B cell (primary cell): ENCODE measurements around the gene SOX9. TPM values are rescaled to one million over a fixed set of nuclear protein-coding genes. Genes with fewer than 3 reads are reported as not detected.

ENCODE experiments used
- ATAC-seq: fragments of 200-7000 bp; cut with Tn5 transposase; one replicate; pipeline ENCODE4 v1.10.0; 2021; ENCODE audit warnings: low read depth, mild to moderate bottlenecking, moderate number of reproducible peaks, moderate library complexity
- CTCF ChIA-PET: fragments of 350-600 bp; sonication (Branson Sonifier 250); formaldehyde crosslinking; loops from one replicate; lab custom pipeline; 2021; ENCODE audit warnings: antibody characterized with exemption, inconsistent platforms; lab: Charles Lee
- POLR2A ChIA-PET: fragments of 350-600 bp; sonication (Branson Sonifier 250); formaldehyde crosslinking; loops from one replicate; lab custom pipeline; 2021; ENCODE audit warnings: antibody characterized with exemption; lab: Charles Lee
- DNase-seq: peaks from one replicate; pipeline ENCODE4 v3.0.0; 2013
- H2AFZ ChIP-seq: 2 replicates; pipeline ENCODE4 v1.6.1; 2012; ENCODE audit warnings: mild to moderate bottlenecking, low read depth, low read length; ENCODE audit not compliant: insufficient read depth, poor library complexity, severe bottlenecking
- H3K27ac ChIP-seq, 2 donors: 1 replicate in 1 of 2; 2 replicates in 1 of 2; pipeline ENCODE4 v1.5.1; 2012 to 2013; ENCODE audit warnings: low read length in 2 of 2, mild to moderate bottlenecking in 2 of 2, moderate library complexity in 1 of 2
- H3K27me3 ChIP-seq, 4 experiments: fragments of 200-600 bp in 1 of 4; sonication (generic) in 1 of 4; replicated peaks in 1 of 4; 1 replicate in 2 of 4; 2 replicates in 2 of 4; pipeline versions ENCODE4 v1.6.1 to v1.7.0; 2013 to 2016; ENCODE audit warnings: low read length in 3 of 4, mild to moderate bottlenecking in 2 of 4, mixed read lengths in 1 of 4, moderate library complexity in 1 of 4; ENCODE audit not compliant: insufficient read depth in 4 of 4, control insufficient read depth in 3 of 4; ENCODE audit errors: control extremely low read depth in 1 of 4
- H3K36me3 ChIP-seq, 2 experiments: replicated peaks in 1 of 2; 1 replicate in 1 of 2; 2 replicates in 1 of 2; pipeline versions ENCODE4 v1.6.1 to v1.7.1; 2013; ENCODE audit warnings: low read length in 1 of 2; ENCODE audit not compliant: insufficient read depth in 2 of 2, control insufficient read depth in 1 of 2; ENCODE audit errors: control extremely low read depth in 1 of 2, extremely low read depth in 1 of 2
- H3K4me1 ChIP-seq, 2 donors: fragments of 200-600 bp in 1 of 2; sonication (generic) in 1 of 2; 1 replicate in 1 of 2; 2 replicates in 1 of 2; pipeline versions ENCODE4 v1.5.1 to v1.6.1; 2013 to 2017; ENCODE audit warnings: low read length in 2 of 2; ENCODE audit not compliant: control insufficient read depth in 2 of 2, insufficient read depth in 2 of 2
- H3K4me2 ChIP-seq: replicated peaks from 2 replicates; pipeline ENCODE3; 2012; ENCODE audit warnings: mild to moderate bottlenecking, low read depth, low read length; ENCODE audit not compliant: poor library complexity, severe bottlenecking
- H3K4me3 ChIP-seq, 5 experiments: fragments of 200-600 bp in 1 of 5; sonication (generic) in 1 of 5; 1 replicate in 3 of 5; 2 replicates in 2 of 5; pipeline versions ENCODE4 v1.5.1 to v1.7.0; 2011 to 2016; ENCODE audit warnings: low read length in 4 of 5, mild to moderate bottlenecking in 4 of 5, low read depth in 2 of 5, control low read depth in 1 of 5, moderate library complexity in 1 of 5; ENCODE audit not compliant: insufficient read depth in 1 of 5; ENCODE audit errors: control extremely low read depth in 1 of 5, extremely low read depth in 1 of 5
- H3K79me2 ChIP-seq: fragments of 200-600 bp; sonication (generic); one replicate; pipeline ENCODE4 v1.6.0; 2016; ENCODE audit warnings: low read length; ENCODE audit not compliant: control insufficient read depth, insufficient read depth
- H3K9ac ChIP-seq: fragments of 200-600 bp; sonication (generic); 2 replicates; pipeline ENCODE4 v1.6.1; 2017; ENCODE audit warnings: mild to moderate bottlenecking, low read length, moderate library complexity
- H3K9me3 ChIP-seq, 3 donors: one replicate each; pipeline versions ENCODE4 v1.6.1 to v1.7.1; 2013; ENCODE audit warnings: low read length in 2 of 3; ENCODE audit not compliant: control insufficient read depth in 2 of 3, insufficient read depth in 1 of 3; ENCODE audit errors: control extremely low read depth in 1 of 3
- H4K20me1 ChIP-seq: 2 replicates; pipeline ENCODE4 v1.6.0; 2012; ENCODE audit warnings: mild to moderate bottlenecking, low read length; ENCODE audit not compliant: insufficient read depth, control insufficient read depth, poor library complexity, severe bottlenecking
- H3K27ac Mint-ChIP-seq: one replicate; pipeline ENCODE4 v1.8.0; 2021; ENCODE audit warnings: mixed read lengths
- H3K27me3 Mint-ChIP-seq: one replicate; pipeline ENCODE4 v1.8.0; 2021; ENCODE audit warnings: mixed read lengths
- H3K4me1 Mint-ChIP-seq: one replicate; pipeline ENCODE4 v1.8.0; 2021; ENCODE audit warnings: mixed read lengths
- H3K4me3 Mint-ChIP-seq: one replicate; pipeline ENCODE4 v1.8.0; 2021; ENCODE audit warnings: mixed read lengths
- H3K9me3 Mint-ChIP-seq: one replicate; pipeline ENCODE4 v1.8.0; 2022; ENCODE audit warnings: mixed read lengths; ENCODE audit not compliant: insufficient read depth
- EZH2 ChIP-seq: IDR thresholded peaks from 2 replicates; pipeline ENCODE4 v1.6.1; 2012; ENCODE audit warnings: borderline replicate concordance, low read depth, mild to moderate bottlenecking, moderate library complexity, low read length; ENCODE audit not compliant: insufficient read depth, poor library complexity, severe bottlenecking
- WGBS: methylation state at CpG from one replicate; pipeline ENCODE4 v1.1.5; 2013; ENCODE audit warnings: missing lambda C conversion rate; ENCODE audit not compliant: insufficient coverage; 5-methylcytosine and 5-hydroxymethylcytosine counted together
- intact Hi-C: fragments of 100-400 bp; cut with micrococcal nuclease; formaldehyde crosslinking; loops from one replicate; pipeline ENCODE4 v1.10.0; 2022
- polyA plus RNA-seq: library from polyadenylated mRNA; depleted of rRNA; stranded (reverse); fragments of >200 nt; gene quantifications from 2 replicates; pipeline ENCODE4 v1.2.3, GENCODE V29; 2012
- total RNA-seq, 2 donors: library from RNA; stranded (reverse); fragments of 120-200 nt in 1 of 2; gene quantifications; 1 replicate in 1 of 2; 2 replicates in 1 of 2; pipeline versions ENCODE4 v1.2.3 to v1.2.4, GENCODE V29; 2013 to 2022
- TF ChIP-seq, protein P1 (sequence below): fragments of 200-600 bp; IDR thresholded peaks from one replicate; pipeline ENCODE4 v1.8.0; 2022; ENCODE audit warnings: antibody characterized with exemption, mild to moderate bottlenecking

The SOX9 gene
- total and polyA plus RNA-seq, 2 donors (not counting 1 experiment from before 2014, with no cell fraction given), result 0.03 TPM; not detected in 1

DNA sequence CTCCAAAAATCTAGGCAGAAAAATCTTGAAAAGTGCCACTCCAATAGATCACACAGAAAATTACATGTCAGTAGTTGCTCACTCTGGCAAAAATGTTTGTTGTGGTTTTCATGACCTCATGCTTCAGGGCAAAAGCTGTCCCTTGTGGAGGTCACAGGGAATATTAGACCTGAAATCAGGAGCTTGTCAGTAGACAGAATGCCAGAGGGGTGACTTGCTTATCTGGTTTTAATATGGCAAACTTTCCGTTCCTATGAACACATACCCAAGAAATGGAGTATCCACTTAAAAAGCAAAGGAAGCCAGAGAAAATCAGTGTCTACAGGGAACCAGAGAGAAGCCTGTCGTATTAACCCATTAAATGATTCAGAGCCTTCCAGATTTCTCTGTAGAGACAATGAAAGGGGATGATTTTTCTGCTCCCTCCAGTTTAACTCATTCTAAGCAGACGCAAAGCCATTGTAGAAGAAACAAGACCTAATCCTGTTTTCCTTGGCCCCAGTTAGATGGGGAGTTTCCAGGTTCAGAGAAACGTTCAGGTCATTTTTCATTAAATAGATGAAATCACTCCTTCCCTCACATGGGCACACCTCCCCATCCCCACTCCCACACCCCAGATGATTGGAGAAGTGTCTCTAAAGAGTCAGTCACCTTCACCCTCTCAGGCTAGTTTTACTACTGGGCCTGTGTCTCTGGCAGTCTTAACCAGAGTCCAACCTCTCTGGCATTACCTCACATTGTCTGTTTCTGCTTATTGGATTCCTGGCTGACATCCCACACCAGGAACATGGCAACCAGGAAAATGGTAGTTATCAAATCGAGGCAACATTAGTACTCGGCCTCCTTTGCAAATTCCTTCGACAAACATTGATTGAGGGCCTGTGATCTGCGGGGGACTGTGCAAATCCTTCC is 6.0 kb downstream of the SOX9 start:
- Histone ChIP-seq H3K9ac (no peak overlapping the region), H3K4me2 (no peak overlapping the region), H3K36me3 (no peaks in the 10 kb centered on the region), H3K4me3 (no peak overlapping the region), H3K79me2 (no peaks in the 10 kb centered on the region), H3K27me3 (peaks cover 0 to 16% (median 5%) of the 10 kb centered on the region in 4 experiments), H3K9me3 (peaks cover 0 to 5% (median 0%) of the 10 kb centered on the region in 3 donors), H3K27ac (no peak overlapping the region), H3K4me1 (peaks cover 0 to 8% of the 10 kb centered on the region in 2 donors), H2AFZ (no peak overlapping the region), H4K20me1 (no peaks in the 10 kb centered on the region)
- Mint-ChIP-seq H3K4me3 (no peak overlapping the region), H3K27me3 (peaks cover 26% of the 10 kb centered on the region), H3K4me1 (peaks cover 13% of the 10 kb centered on the region), H3K9me3 (no peaks in the 10 kb centered on the region), H3K27ac (no peak overlapping the region)
- intact Hi-C loops, result no loop called here
- ATAC-seq (no peak), DNase-seq (no peak)
- TF ChIP-seq, protein P1, sequence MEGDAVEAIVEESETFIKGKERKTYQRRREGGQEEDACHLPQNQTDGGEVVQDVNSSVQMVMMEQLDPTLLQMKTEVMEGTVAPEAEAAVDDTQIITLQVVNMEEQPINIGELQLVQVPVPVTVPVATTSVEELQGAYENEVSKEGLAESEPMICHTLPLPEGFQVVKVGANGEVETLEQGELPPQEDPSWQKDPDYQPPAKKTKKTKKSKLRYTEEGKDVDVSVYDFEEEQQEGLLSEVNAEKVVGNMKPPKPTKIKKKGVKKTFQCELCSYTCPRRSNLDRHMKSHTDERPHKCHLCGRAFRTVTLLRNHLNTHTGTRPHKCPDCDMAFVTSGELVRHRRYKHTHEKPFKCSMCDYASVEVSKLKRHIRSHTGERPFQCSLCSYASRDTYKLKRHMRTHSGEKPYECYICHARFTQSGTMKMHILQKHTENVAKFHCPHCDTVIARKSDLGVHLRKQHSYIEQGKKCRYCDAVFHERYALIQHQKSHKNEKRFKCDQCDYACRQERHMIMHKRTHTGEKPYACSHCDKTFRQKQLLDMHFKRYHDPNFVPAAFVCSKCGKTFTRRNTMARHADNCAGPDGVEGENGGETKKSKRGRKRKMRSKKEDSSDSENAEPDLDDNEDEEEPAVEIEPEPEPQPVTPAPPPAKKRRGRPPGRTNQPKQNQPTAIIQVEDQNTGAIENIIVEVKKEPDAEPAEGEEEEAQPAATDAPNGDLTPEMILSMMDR, result no peak
- no peak for TF ChIP-seq EZH2
- WGBS, result 90% methylated on average over 4 of the region's 8 CpGs
- ChIA-PET POLR2A (no interaction called here), CTCF (no interaction called here)

DNA sequence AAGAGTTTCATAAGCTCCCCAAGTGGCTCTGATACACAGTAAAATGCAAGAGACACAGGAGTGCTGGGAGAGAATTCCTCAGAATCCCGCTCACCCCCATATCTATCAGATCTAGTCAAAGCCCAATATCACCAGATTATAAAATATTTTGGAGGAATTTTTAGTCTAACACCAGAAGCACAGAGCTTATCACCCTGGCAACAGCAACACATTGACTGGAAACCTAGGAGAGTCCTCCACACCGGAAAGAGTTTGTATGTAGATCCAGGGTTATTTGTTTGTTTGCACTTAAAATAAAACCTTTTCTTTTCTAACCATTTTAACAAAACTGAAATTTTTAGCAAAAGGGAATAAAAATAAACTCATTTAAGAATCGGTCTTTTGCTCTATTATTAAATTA is 7.2 kb downstream of the SOX9 start:
- DNase-seq (no peak), ATAC-seq (no peak)
- POLR2A ChIA-PET, result no interaction called here
- WGBS, result no CpG with 5 or more reads among the region's 3 CpGs
- no peak overlapping the region for H3K4me3 ChIP-seq
- no peaks in the 10 kb centered on the region for H3K36me3 ChIP-seq
- H3K4me1 ChIP-seq, result peaks cover 0 to 1% of the 10 kb centered on the region in 2 donors
- H3K27ac ChIP-seq, result no peak overlapping the region
- no peak overlapping the region for H3K9ac ChIP-seq
- CTCF ChIA-PET, result no interaction called here
- H3K27me3 ChIP-seq, result peaks cover 0 to 8% (median 3%) of the 10 kb centered on the region in 4 experiments
- H3K79me2 ChIP-seq, result no peaks in the 10 kb centered on the region
- H3K4me2 ChIP-seq, result no peak overlapping the region
- H4K20me1 ChIP-seq, result no peaks in the 10 kb centered on the region
- H3K4me1 Mint-ChIP-seq, result peaks cover 4% of the 10 kb centered on the region
- H2AFZ ChIP-seq, result no peak overlapping the region
- intact Hi-C loops, result no loop called here
- no peaks in the 10 kb centered on the region for H3K9me3 Mint-ChIP-seq
- peaks cover 26% of the 10 kb centered on the region for H3K27me3 Mint-ChIP-seq
- no peak overlapping the region for H3K4me3 Mint-ChIP-seq
- peaks cover 0 to 5% (median 0%) of the 10 kb centered on the region in 3 donors for H3K9me3 ChIP-seq
- no peak for TF ChIP-seq EZH2
- TF ChIP-seq, protein P1, result no peak
- no peak overlapping the region for H3K27ac Mint-ChIP-seq
